Testis (tissue), 2 donors: ENCODE measurements around the gene ZBTB40.

ENCODE experiments used
- POLR2A ChIP-seq: fragments of 450-650 bp; IDR thresholded peaks from one replicate; pipeline ENCODE4 v1.6.1; 2017; ENCODE audit warnings: antibody characterized with exemption, mild to moderate bottlenecking, moderate library complexity
- TF ChIP-seq, protein P1 (sequence below), 3 experiments: fragments of 450-650 bp in 2 of 3; fragments of 200-600 bp in 1 of 3; sonication (generic) in 1 of 3; IDR thresholded peaks; one replicate each; pipeline ENCODE4 v1.5.1; 2016 to 2019; ENCODE audit warnings: antibody characterized with exemption in 3 of 3, mild to moderate bottlenecking in 2 of 3, moderate library complexity in 1 of 3

DNA sequence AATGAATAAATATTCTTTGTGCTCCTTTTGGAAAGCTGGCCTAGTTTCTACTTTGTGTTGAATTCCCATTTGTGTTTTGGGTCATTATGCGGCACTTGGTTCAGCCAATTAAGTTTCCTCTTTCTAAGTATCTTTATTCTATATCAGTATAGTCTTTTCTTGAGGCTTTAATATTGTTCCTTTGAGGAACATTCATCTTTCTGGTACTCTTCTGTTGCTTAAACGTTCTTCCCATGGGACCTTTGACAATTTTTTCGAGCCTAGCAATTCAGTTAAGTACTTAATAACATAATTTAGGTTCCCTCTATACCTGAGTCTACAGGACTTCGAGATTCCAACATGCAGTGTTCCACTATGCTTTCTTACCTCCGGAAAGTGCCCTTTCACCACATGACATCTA, 24.9 kb downstream of the ZBTB40 start:
- TF ChIP-seq, protein P1, sequence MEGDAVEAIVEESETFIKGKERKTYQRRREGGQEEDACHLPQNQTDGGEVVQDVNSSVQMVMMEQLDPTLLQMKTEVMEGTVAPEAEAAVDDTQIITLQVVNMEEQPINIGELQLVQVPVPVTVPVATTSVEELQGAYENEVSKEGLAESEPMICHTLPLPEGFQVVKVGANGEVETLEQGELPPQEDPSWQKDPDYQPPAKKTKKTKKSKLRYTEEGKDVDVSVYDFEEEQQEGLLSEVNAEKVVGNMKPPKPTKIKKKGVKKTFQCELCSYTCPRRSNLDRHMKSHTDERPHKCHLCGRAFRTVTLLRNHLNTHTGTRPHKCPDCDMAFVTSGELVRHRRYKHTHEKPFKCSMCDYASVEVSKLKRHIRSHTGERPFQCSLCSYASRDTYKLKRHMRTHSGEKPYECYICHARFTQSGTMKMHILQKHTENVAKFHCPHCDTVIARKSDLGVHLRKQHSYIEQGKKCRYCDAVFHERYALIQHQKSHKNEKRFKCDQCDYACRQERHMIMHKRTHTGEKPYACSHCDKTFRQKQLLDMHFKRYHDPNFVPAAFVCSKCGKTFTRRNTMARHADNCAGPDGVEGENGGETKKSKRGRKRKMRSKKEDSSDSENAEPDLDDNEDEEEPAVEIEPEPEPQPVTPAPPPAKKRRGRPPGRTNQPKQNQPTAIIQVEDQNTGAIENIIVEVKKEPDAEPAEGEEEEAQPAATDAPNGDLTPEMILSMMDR (IDR thresholded peaks at IDR 0.05), result no peak
- no peak for TF ChIP-seq POLR2A
